Measurements from ENCODE around the gene MXRA8. TPM values are rescaled to one million over a fixed set of nuclear protein-coding genes. Genes with fewer than 3 reads are reported as not detected.

Gene MXRA8
- total and polyA plus RNA-seq, 9 of the 15 experiments (the other 6 are each of a cell fraction or from before 2014, with no cell fraction given): 0.66 to 11.3 (median 6.3) TPM

DNA sequence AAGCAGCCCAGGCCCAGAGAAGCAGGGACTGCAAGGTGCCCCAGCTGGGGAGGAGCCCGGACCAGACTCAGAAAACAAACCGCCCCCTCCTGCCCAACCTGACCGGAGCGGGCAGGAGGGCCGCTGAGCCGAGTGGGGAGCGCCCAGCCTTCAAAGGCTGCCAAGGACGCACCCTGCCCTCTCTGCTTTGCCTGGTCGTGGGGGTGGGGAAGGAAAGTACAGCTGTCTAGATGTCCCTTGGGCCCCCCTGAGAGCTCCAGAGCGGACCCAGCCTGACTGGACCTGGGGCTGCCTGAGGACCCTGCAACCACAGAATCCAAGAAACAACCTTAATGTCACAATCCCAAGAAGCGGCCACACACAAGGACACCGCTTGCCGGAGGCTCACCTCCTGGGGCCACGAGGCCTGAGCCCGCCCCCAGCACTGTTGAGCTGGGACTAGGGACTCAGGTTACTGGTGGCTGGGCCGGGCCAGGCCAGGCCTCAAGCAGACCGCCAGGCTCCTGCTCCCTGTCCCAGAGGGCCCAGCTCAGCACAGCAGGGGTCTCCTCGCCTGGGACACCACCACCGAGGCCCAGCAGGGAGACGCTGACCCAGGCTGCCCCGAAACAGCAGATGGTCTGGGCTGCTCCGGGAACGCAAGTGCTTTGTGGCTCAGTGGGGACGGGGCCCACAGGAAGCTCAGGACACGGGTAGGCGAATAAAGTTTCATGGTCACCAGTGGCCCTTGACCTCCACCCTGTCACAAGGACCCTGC lies 10.5 kb downstream of the MXRA8 start (continued):
- TF ChIP-seq RBM22 (IDR thresholded peaks at IDR 0.05; ENCODE audit: low read depth, low read length, poor library complexity, severe bottlenecking): peak; percentile 4
- no peak for TF ChIP-seq MYBL2 (IDR thresholded peaks at IDR 0.05; ENCODE audit: low read depth)
- no peak for TF ChIP-seq MYBL2 (CRISPR knock-in tag; IDR thresholded peaks at IDR 0.05; ENCODE audit: borderline replicate concordance)
- TF ChIP-seq MLX (CRISPR knock-in tag; conservative IDR thresholded peaks at IDR 0.05): no peak
- TF ChIP-seq MTA2 (IDR thresholded peaks at IDR 0.05; ENCODE audit: low read depth): no peak
- 0 out of 2 replicates have a peak, but pooled peaks have one; percentile 25 for TF ChIP-seq DPF2 (IDR thresholded peaks at IDR 0.05)
- TF ChIP-seq TAF1 (IDR thresholded peaks at IDR 0.05; ENCODE audit: control insufficient read depth, extremely low read depth, insufficient read depth, low read length, severe bottlenecking): peak; percentile 4
- no peak for TF ChIP-seq WHSC1 (IDR thresholded peaks at IDR 0.05; ENCODE audit: low read length)
- TF ChIP-seq SUPT5H (IDR thresholded peaks at IDR 0.05): peak; percentile 61; the same call in 1 of the 2 replicates
- peak; percentile 77 for TF ChIP-seq FOXP1 (CRISPR knock-in tag; IDR thresholded peaks at IDR 0.05)
- no peak for TF ChIP-seq RBM15 (IDR thresholded peaks at IDR 0.05; ENCODE audit: insufficient read depth, low read length)
- TF ChIP-seq, protein P1, sequence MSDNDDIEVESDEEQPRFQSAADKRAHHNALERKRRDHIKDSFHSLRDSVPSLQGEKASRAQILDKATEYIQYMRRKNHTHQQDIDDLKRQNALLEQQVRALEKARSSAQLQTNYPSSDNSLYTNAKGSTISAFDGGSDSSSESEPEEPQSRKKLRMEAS (CRISPR knock-in tag; IDR thresholded peaks at IDR 0.05): peak; percentile 87
- peak; percentile 77 for TF ChIP-seq CHD1 (IDR thresholded peaks at IDR 0.05; ENCODE audit: low read length)
- TF ChIP-seq AFF4 (CRISPR knock-in tag; IDR thresholded peaks at IDR 0.05): no peak
- no peak for TF ChIP-seq ZNF77 (CRISPR knock-in tag; IDR thresholded peaks at IDR 0.05)
- no peak for TF ChIP-seq SFPQ (IDR thresholded peaks at IDR 0.05; ENCODE audit: low read depth, low read length)
- TF ChIP-seq FIP1L1 (IDR thresholded peaks at IDR 0.05; ENCODE audit: low read depth, low read length, poor library complexity, severe bottlenecking): peak; percentile 54
